HEK293 (cell line): Measurements from ENCODE around the gene CPA4.

ENCODE experiments used
- CTCF ChIA-PET: fragments of 350-600 bp; formaldehyde crosslinking; extraction: SDS; loops from one replicate; lab custom pipeline; 2021; ENCODE audit warnings: antibody characterized with exemption; lab: Yijun Ruan, JAX
- POLR2A ChIA-PET: fragments of 300-600 bp; formaldehyde crosslinking; extraction: SDS; loops from one replicate; lab custom pipeline; 2020; ENCODE audit warnings: antibody characterized with exemption, inconsistent platforms; lab: Yijun Ruan, JAX
- H3K27ac ChIP-seq: fragments of 200-500 bp; sonication (Bioruptor generic); 2 replicates; pipeline ENCODE4 v1.5.1; 2014; ENCODE audit warnings: low read depth, low read length, control low read depth, inconsistent platforms; ENCODE audit errors: extremely low read depth
- H3K36me3 ChIP-seq, 2 experiments: fragments of 200-500 bp in 1 of 2; sonication (Bioruptor generic) in 1 of 2; 1 replicate in 1 of 2; 2 replicates in 1 of 2; pipeline ENCODE4 v1.5.1; 2014 to 2017; ENCODE audit warnings: inconsistent platforms in 2 of 2, low read length in 2 of 2; ENCODE audit not compliant: control insufficient read depth in 2 of 2, insufficient read depth in 1 of 2
- H3K4me1 ChIP-seq: fragments of 200-500 bp; sonication (Bioruptor generic); 2 replicates; pipeline ENCODE4 v1.5.1; 2014; ENCODE audit warnings: mild to moderate bottlenecking, low read length, inconsistent platforms; ENCODE audit not compliant: control insufficient read depth, insufficient read depth
- H3K4me3 ChIP-seq: 2 replicates; pipeline ENCODE4 v1.5.1; 2011; ENCODE audit warnings: low read depth, mild to moderate bottlenecking, control low read depth, low read length, moderate library complexity
- H3K9me3 ChIP-seq: fragments of 200-500 bp; sonication (Bioruptor generic); 2 replicates; pipeline ENCODE4 v1.5.1; 2014; ENCODE audit warnings: low read depth, low read length, inconsistent platforms; ENCODE audit not compliant: control insufficient read depth, insufficient read depth
- CTCF ChIP-seq: fragments of 450-650 bp; formaldehyde crosslinking; IDR thresholded peaks from 2 replicates; pipeline ENCODE4 v1.5.1; 2016; ENCODE audit warnings: missing biosample characterization, missing genetic modification characterization
- INSM2 ChIP-seq: fragments of 450-650 bp; formaldehyde crosslinking; IDR thresholded peaks from 2 replicates; pipeline ENCODE4 v1.5.1; 2016; ENCODE audit warnings: missing biosample characterization, missing genetic modification characterization
- KLF1 ChIP-seq: fragments of 450-650 bp; formaldehyde crosslinking; IDR thresholded peaks from 2 replicates; pipeline ENCODE4 v1.5.1; 2016; ENCODE audit warnings: missing biosample characterization, missing genetic modification characterization
- OVOL3 ChIP-seq: fragments of 450-650 bp; formaldehyde crosslinking; IDR thresholded peaks from 2 replicates; pipeline ENCODE4 v1.5.1; 2016; ENCODE audit warnings: missing biosample characterization, missing genetic modification characterization
- PRDM1 ChIP-seq: fragments of 450-650 bp; formaldehyde crosslinking; IDR thresholded peaks from 2 replicates; pipeline ENCODE4; 2016; ENCODE audit warnings: missing biosample characterization, missing genetic modification characterization
- ZFP69B ChIP-seq: fragments of 450-650 bp; formaldehyde crosslinking; IDR thresholded peaks from 2 replicates; pipeline ENCODE4 v1.5.1; 2016; ENCODE audit warnings: missing biosample characterization, missing genetic modification characterization
- ZNF112 ChIP-seq: fragments of 450-650 bp; formaldehyde crosslinking; IDR thresholded peaks from 2 replicates; pipeline ENCODE4 v1.5.0; 2017; ENCODE audit warnings: missing biosample characterization, missing genetic modification characterization
- ZNF132 ChIP-seq: fragments of 450-650 bp; formaldehyde crosslinking; IDR thresholded peaks from 2 replicates; pipeline ENCODE4 v1.5.1; 2017; ENCODE audit warnings: missing biosample characterization, missing genetic modification characterization, borderline replicate concordance
- ZNF133 ChIP-seq: fragments of 450-650 bp; formaldehyde crosslinking; IDR thresholded peaks from 2 replicates; pipeline ENCODE4 v1.5.1; 2016; ENCODE audit warnings: missing biosample characterization, missing genetic modification characterization
- ZNF138 ChIP-seq: fragments of 450-650 bp; formaldehyde crosslinking; IDR thresholded peaks from 2 replicates; pipeline ENCODE4 v1.5.1; 2016; ENCODE audit warnings: missing biosample characterization, missing genetic modification characterization, borderline replicate concordance
- ZNF146 ChIP-seq: fragments of 450-650 bp; formaldehyde crosslinking; IDR thresholded peaks from 2 replicates; pipeline ENCODE4 v1.5.1; 2016; ENCODE audit warnings: missing biosample characterization, missing genetic modification characterization
- ZNF157 ChIP-seq: fragments of 450-650 bp; formaldehyde crosslinking; IDR thresholded peaks from 2 replicates; pipeline ENCODE4 v1.5.1; 2016; ENCODE audit warnings: missing biosample characterization, missing genetic modification characterization
- ZNF184 ChIP-seq: fragments of 450-650 bp; IDR thresholded peaks from 2 replicates; pipeline ENCODE4 v1.5.1; 2018; ENCODE audit warnings: missing biosample characterization, mild to moderate bottlenecking, missing genetic modification characterization
- ZNF202 ChIP-seq: fragments of 450-650 bp; formaldehyde crosslinking; IDR thresholded peaks from 2 replicates; pipeline ENCODE4 v1.5.1; 2016; ENCODE audit warnings: missing biosample characterization, missing genetic modification characterization, borderline replicate concordance
- ZNF221 ChIP-seq: fragments of 450-650 bp; formaldehyde crosslinking; IDR thresholded peaks from 2 replicates; pipeline ENCODE4 v1.5.1; 2017; ENCODE audit warnings: missing biosample characterization, missing genetic modification characterization, borderline replicate concordance
- ZNF239 ChIP-seq: fragments of 450-650 bp; formaldehyde crosslinking; IDR thresholded peaks from 2 replicates; pipeline ENCODE4 v1.5.1; 2016; ENCODE audit warnings: missing biosample characterization, missing genetic modification characterization
- ZNF433 ChIP-seq: fragments of 450-650 bp; formaldehyde crosslinking; IDR thresholded peaks from 2 replicates; pipeline ENCODE4 v1.5.1; 2016; ENCODE audit warnings: missing biosample characterization, missing genetic modification characterization, low read depth
- ZNF48 ChIP-seq: fragments of 450-650 bp; formaldehyde crosslinking; IDR thresholded peaks from 2 replicates; pipeline ENCODE4 v1.5.1; 2016; ENCODE audit warnings: missing biosample characterization, missing genetic modification characterization
- ZNF560 ChIP-seq: fragments of 450-650 bp; formaldehyde crosslinking; IDR thresholded peaks from 2 replicates; pipeline ENCODE4 v1.5.1; 2017; ENCODE audit warnings: missing biosample characterization, missing genetic modification characterization, borderline replicate concordance
- ZNF561 ChIP-seq: fragments of 450-650 bp; IDR thresholded peaks from 2 replicates; pipeline ENCODE4 v1.5.1; 2018; ENCODE audit warnings: missing biosample characterization, missing genetic modification characterization, borderline replicate concordance
- ZNF571 ChIP-seq: fragments of 450-650 bp; formaldehyde crosslinking; IDR thresholded peaks from 2 replicates; pipeline ENCODE4 v1.5.0; 2017; ENCODE audit warnings: missing biosample characterization, missing genetic modification characterization
- ZNF585B ChIP-seq: fragments of 450-650 bp; formaldehyde crosslinking; IDR thresholded peaks from 2 replicates; pipeline ENCODE4 v1.5.1; 2016; ENCODE audit warnings: missing biosample characterization, missing genetic modification characterization
- ZNF660 ChIP-seq: fragments of 450-650 bp; IDR thresholded peaks from 2 replicates; pipeline ENCODE4 v1.5.1; 2018; ENCODE audit warnings: missing biosample characterization, mild to moderate bottlenecking, missing genetic modification characterization
- ZNF670 ChIP-seq: fragments of 450-650 bp; formaldehyde crosslinking; IDR thresholded peaks from 2 replicates; pipeline ENCODE4 v1.5.1; 2016; ENCODE audit warnings: missing biosample characterization, missing genetic modification characterization, low read depth
- ZNF701 ChIP-seq: fragments of 450-650 bp; formaldehyde crosslinking; IDR thresholded peaks from 2 replicates; pipeline ENCODE4 v1.5.1; 2016; ENCODE audit warnings: missing biosample characterization, missing genetic modification characterization
- ZNF768 ChIP-seq: fragments of 450-650 bp; formaldehyde crosslinking; IDR thresholded peaks from 2 replicates; pipeline ENCODE4 v1.5.1; 2018; ENCODE audit warnings: missing biosample characterization, mild to moderate bottlenecking, missing genetic modification characterization
- TF ChIP-seq, protein P1 (sequence below): fragments of 450-650 bp; formaldehyde crosslinking; IDR thresholded peaks from 2 replicates; pipeline ENCODE4 v1.5.1; 2017; ENCODE audit warnings: missing biosample characterization, missing genetic modification characterization
- TF ChIP-seq, protein P2 (sequence below): fragments of 450-650 bp; formaldehyde crosslinking; IDR thresholded peaks from 2 replicates; pipeline ENCODE4; 2016; ENCODE audit warnings: missing biosample characterization, missing genetic modification characterization
- TF ChIP-seq, protein P3 (sequence below): fragments of 450-650 bp; formaldehyde crosslinking; IDR thresholded peaks from 2 replicates; pipeline ENCODE4 v1.5.1; 2016; ENCODE audit warnings: missing biosample characterization, missing genetic modification characterization
- TF ChIP-seq, protein P4 (sequence below): fragments of 450-650 bp; formaldehyde crosslinking; IDR thresholded peaks from 2 replicates; pipeline ENCODE4 v1.5.1; 2016; ENCODE audit warnings: missing biosample characterization, missing genetic modification characterization

The CPA4 gene

DNA sequence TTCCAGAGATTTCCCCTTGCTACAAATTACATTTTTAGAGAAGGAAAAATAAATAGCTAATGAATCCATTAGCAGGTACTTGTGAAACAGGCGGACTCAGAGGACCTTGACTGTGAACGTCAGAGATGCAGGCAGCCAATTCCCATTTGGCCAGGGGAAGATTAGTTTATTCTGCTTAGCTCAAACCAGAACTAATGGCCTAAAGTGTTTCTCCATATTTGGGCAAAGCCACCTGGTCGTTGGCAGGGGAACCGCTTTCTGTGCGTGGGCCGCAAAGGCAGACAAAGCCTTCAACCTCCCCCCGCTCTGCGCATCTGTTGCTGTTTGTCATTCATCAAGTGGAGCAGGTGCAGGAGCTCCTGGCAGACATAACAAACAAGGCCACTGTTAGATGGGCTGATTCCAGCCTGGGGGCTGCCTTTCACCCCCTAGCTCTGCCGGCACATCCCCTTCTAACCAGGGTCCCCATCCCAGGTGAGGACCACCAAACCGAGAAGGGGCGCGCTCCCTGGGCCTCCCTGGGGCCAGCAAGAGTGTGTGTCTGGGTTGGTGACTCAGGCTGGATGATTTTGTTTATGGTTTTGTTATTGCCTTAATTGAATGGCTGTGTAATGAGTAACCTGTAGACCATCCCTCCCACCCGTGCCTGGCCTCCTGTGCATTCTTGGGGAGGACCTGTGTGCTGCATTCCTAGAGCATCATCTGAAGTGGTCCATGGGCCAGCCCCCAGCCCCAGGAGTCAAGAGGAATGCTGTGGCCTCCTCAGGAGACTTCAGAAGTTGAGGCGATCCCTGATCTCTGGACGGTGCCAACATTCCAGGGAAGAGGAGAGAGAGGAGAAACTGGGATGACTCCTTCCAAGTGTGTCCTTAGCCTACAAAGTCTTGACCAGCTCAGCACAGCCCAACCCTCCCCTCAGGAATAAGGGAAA, 72.8 kb downstream of the CPA4 start:
- H3K4me1 ChIP-seq = peaks cover 14% of the 10 kb centered on the region
- no peaks in the 10 kb centered on the region for H3K9me3 ChIP-seq
- peak overlapping the region; percentile 2; the same call in 1 of the 2 replicates for H3K4me3 ChIP-seq
- POLR2A ChIA-PET = interaction anchor here (0.8 to 1.5 kb wide), 2 partner anchors 10 to 161 kb away, joined by 3 to 12 read pairs; partner anchors contain the start of gene TMEM209
- H3K36me3 ChIP-seq = no peaks in the 10 kb centered on the region
- CTCF ChIA-PET = no interaction called here
- H3K27ac ChIP-seq = peak overlapping the region; percentile 70
- TF ChIP-seq ZNF585B (tag by site-specific recombination) (no peak), ZNF571 (tag by site-specific recombination) (no peak), ZNF132 (tag by site-specific recombination) (no peak), ZNF112 (tag by site-specific recombination) (no peak), KLF1 (tag by site-specific recombination) (no peak), INSM2 (tag by site-specific recombination) (peak; percentile 81), ZNF221 (tag by site-specific recombination) (no peak), ZNF239 (no peak), PRDM1 (tag by site-specific recombination) (no peak), ZNF433 (tag by site-specific recombination) (no peak), ZNF157 (no peak), ZNF560 (tag by site-specific recombination) (no peak), CTCF (tag by site-specific recombination) (no peak), ZNF202 (tag by site-specific recombination) (no peak), ZNF184 (tag by site-specific recombination) (no peak), ZNF138 (tag by site-specific recombination) (no peak), ZNF561 (tag by site-specific recombination) (no peak), OVOL3 (tag by site-specific recombination) (no peak), ZNF768 (tag by site-specific recombination) (no peak), ZNF133 (tag by site-specific recombination) (no peak), ZFP69B (tag by site-specific recombination) (no peak), ZNF670 (tag by site-specific recombination) (no peak), ZNF701 (tag by site-specific recombination) (no peak), ZNF48 (tag by site-specific recombination) (no peak), ZNF146 (tag by site-specific recombination) (no peak), ZNF660 (no peak)
- TF ChIP-seq, protein P1, sequence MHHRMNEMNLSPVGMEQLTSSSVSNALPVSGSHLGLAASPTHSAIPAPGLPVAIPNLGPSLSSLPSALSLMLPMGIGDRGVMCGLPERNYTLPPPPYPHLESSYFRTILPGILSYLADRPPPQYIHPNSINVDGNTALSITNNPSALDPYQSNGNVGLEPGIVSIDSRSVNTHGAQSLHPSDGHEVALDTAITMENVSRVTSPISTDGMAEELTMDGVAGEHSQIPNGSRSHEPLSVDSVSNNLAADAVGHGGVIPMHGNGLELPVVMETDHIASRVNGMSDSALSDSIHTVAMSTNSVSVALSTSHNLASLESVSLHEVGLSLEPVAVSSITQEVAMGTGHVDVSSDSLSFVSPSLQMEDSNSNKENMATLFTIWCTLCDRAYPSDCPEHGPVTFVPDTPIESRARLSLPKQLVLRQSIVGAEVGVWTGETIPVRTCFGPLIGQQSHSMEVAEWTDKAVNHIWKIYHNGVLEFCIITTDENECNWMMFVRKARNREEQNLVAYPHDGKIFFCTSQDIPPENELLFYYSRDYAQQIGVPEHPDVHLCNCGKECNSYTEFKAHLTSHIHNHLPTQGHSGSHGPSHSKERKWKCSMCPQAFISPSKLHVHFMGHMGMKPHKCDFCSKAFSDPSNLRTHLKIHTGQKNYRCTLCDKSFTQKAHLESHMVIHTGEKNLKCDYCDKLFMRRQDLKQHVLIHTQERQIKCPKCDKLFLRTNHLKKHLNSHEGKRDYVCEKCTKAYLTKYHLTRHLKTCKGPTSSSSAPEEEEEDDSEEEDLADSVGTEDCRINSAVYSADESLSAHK = no peak
- TF ChIP-seq, protein P2, sequence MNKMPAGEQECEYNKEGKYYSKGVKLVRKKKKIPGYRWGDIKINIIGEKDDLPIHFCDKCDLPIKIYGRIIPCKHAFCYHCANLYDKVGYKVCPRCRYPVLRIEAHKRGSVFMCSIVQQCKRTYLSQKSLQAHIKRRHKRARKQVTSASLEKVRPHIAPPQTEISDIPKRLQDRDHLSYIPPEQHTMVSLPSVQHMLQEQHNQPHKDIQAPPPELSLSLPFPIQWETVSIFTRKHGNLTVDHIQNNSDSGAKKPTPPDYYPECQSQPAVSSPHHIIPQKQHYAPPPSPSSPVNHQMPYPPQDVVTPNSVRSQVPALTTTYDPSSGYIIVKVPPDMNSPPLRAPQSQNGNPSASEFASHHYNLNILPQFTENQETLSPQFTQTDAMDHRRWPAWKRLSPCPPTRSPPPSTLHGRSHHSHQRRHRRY (tag by site-specific recombination) = no peak
- TF ChIP-seq, protein P3, sequence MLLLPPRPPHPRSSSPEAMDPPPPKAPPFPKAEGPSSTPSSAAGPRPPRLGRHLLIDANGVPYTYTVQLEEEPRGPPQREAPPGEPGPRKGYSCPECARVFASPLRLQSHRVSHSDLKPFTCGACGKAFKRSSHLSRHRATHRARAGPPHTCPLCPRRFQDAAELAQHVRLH (tag by site-specific recombination) = no peak
- TF ChIP-seq, protein P4, sequence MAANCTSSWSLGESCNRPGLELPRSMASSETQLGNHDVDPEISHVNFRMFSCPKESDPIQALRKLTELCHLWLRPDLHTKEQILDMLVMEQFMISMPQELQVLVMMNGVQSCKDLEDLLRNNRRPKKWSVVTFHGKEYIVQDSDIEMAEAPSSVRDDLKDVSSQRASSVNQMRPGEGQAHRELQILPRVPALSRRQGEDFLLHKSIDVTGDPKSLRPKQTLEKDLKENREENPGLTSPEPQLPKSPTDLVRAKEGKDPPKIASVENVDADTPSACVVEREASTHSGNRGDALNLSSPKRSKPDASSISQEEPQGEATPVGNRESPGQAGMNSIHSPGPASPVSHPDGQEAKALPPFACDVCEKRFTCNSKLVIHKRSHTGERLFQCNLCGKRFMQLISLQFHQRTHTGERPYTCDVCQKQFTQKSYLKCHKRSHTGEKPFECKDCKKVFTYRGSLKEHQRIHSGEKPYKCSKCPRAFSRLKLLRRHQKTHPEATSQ = no peak
